Panc1 (cell line): ENCODE data around the gene C17orf50. TPM values are rescaled to one million over a fixed set of nuclear protein-coding genes. Genes with fewer than 3 reads are reported as not detected.

Source experiments
- ATAC-seq: fragments of 200-7000 bp; cut with Tn5 transposase; 2 replicates; pipeline ENCODE4 v1.9.1; 2020; ENCODE audit warnings: mild to moderate bottlenecking, moderate library complexity
- BruUV-seq: library from RNA; stranded (reverse); fragments of 400-500 nt; replicated peaks from 2 replicates; lab custom pipeline; 2021; lab: Mats Ljungman, UMichigan
- CTCF ChIA-PET: fragments of 300-600 bp; sonication (Branson Sonifier 250); formaldehyde crosslinking; loops from one replicate; lab custom pipeline; 2022; ENCODE audit warnings: antibody characterized with exemption; lab: Charles Lee
- POLR2A ChIA-PET: fragments of 300-600 bp; sonication (Branson Sonifier 250); formaldehyde crosslinking; loops from one replicate; lab custom pipeline; 2022; ENCODE audit warnings: antibody characterized with exemption; lab: Charles Lee
- DNase-seq: peaks from one replicate; pipeline ENCODE4 v3.0.0-alpha.2; 2010; ENCODE audit warnings: low read depth, low spot score
- H3K27ac ChIP-seq: 2 replicates; pipeline ENCODE4 v1.5.1; 2011; ENCODE audit warnings: mild to moderate bottlenecking, low read length, inconsistent platforms
- H3K27me3 ChIP-seq: fragments of 200-500 bp; sonication (Bioruptor generic); 2 replicates; pipeline ENCODE4 v1.6.0; 2014; ENCODE audit warnings: low read length, inconsistent platforms; ENCODE audit not compliant: control insufficient read depth, insufficient read depth
- H3K36me3 ChIP-seq: fragments of 200-500 bp; sonication (Bioruptor generic); 2 replicates; pipeline ENCODE4 v1.5.1; 2014; ENCODE audit warnings: inconsistent platforms, mild to moderate bottlenecking, low read length, moderate library complexity; ENCODE audit not compliant: control insufficient read depth, insufficient read depth
- H3K4me1 ChIP-seq: 2 replicates; pipeline ENCODE4 v1.5.1; 2011; ENCODE audit warnings: inconsistent platforms, mild to moderate bottlenecking, low read length, moderate library complexity; ENCODE audit not compliant: control insufficient read depth, insufficient read depth
- H3K4me3 ChIP-seq, 2 experiments: 2 replicates each; pipeline ENCODE4 v1.5.1; 2011 to 2012; ENCODE audit warnings: low read depth in 2 of 2, low read length in 2 of 2, mild to moderate bottlenecking in 2 of 2, inconsistent platforms in 1 of 2, moderate library complexity in 1 of 2
- H3K9me3 ChIP-seq: fragments of 200-500 bp; sonication (Bioruptor generic); 2 replicates; pipeline ENCODE4 v1.5.1; 2014; ENCODE audit warnings: low read depth, mild to moderate bottlenecking, inconsistent platforms, low read length, moderate library complexity; ENCODE audit not compliant: control insufficient read depth, insufficient read depth
- POLR2AphosphoS5 ChIP-seq: IDR thresholded peaks from 2 replicates; pipeline ENCODE4 v1.6.1; 2012; ENCODE audit warnings: mild to moderate bottlenecking, low read depth, low read length, moderate library complexity
- SIN3A ChIP-seq: IDR thresholded peaks from 2 replicates; pipeline ENCODE4 v1.6.1; 2012; ENCODE audit warnings: low read depth, mild to moderate bottlenecking, low read length, moderate library complexity, borderline replicate concordance; ENCODE audit not compliant: insufficient read depth
- TCF7L2 ChIP-seq: IDR thresholded peaks from 2 replicates; pipeline ENCODE4 v1.6.1; 2011; ENCODE audit warnings: mild to moderate bottlenecking, low read depth, low read length, inconsistent platforms
- in situ Hi-C: cut with HindIII; loops from 2 replicates; pipeline ENCODE4 v1.10.0; 2016; ENCODE audit warnings: low sequenced_read_pairs, low pct_unique_long_range_greater_than_20kb
- intact Hi-C: fragments of 100-400 bp; cut with micrococcal nuclease; formaldehyde crosslinking; loops from one replicate; pipeline ENCODE4 v1.10.0; 2022; ENCODE audit not compliant: unreplicated experiment
- total RNA-seq: library from RNA; stranded (reverse); gene quantifications from one replicate; pipeline ENCODE4 v1.2.1, GENCODE V29; 2021; ENCODE audit not compliant: unreplicated experiment
- TF ChIP-seq, protein P1 (sequence below), 2 experiments: IDR thresholded peaks; 2 replicates each; pipeline ENCODE4 v1.6.1; 2011 to 2012; ENCODE audit warnings: low read depth in 2 of 2, control low read depth in 1 of 2, low read length in 1 of 2, mild to moderate bottlenecking in 1 of 2, moderate library complexity in 1 of 2; ENCODE audit not compliant: insufficient read depth in 1 of 2
- TF ChIP-seq, protein P2 (sequence below): fragments of 450-650 bp; IDR thresholded peaks from 2 replicates; pipeline ENCODE4 v1.5.1; 2017; ENCODE audit warnings: mild to moderate bottlenecking

C17orf50 gene
- total RNA-seq, 1 experiment from 2014 or later, result not detected

DNA sequence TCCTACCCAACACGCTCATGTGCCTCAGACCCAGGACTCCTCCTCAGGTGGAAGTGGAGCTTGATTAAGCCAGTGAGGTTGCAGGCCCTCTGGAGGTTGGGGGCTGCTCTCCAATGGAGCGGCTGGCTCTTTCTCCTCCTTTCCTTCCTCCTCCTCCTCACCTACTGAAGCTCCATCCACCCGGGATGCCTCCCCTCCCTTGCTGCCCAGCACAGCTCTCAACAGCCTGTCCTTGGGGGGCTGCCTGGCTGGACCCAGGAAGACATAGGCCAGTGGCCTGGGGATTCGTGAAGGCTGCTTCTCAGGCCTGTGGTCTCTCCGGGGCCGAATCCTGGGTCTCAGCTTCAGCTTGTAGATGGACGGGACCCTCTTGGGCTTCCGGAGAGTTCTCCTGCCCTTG lies 15.9 kb upstream of the C17orf50 start:
- BruUV-seq, result no TSS peak
- H3K27me3 ChIP-seq, result peaks cover 4% of the 10 kb centered on the region
- in situ Hi-C loops (no loop called here), intact Hi-C loops (loop anchor here (5.0 kb wide), 2 partner anchors 133 to 188 kb away; no protein-coding TSS in a partner anchor)
- H3K27ac ChIP-seq, result no peak overlapping the region
- TF ChIP-seq, protein P1, sequence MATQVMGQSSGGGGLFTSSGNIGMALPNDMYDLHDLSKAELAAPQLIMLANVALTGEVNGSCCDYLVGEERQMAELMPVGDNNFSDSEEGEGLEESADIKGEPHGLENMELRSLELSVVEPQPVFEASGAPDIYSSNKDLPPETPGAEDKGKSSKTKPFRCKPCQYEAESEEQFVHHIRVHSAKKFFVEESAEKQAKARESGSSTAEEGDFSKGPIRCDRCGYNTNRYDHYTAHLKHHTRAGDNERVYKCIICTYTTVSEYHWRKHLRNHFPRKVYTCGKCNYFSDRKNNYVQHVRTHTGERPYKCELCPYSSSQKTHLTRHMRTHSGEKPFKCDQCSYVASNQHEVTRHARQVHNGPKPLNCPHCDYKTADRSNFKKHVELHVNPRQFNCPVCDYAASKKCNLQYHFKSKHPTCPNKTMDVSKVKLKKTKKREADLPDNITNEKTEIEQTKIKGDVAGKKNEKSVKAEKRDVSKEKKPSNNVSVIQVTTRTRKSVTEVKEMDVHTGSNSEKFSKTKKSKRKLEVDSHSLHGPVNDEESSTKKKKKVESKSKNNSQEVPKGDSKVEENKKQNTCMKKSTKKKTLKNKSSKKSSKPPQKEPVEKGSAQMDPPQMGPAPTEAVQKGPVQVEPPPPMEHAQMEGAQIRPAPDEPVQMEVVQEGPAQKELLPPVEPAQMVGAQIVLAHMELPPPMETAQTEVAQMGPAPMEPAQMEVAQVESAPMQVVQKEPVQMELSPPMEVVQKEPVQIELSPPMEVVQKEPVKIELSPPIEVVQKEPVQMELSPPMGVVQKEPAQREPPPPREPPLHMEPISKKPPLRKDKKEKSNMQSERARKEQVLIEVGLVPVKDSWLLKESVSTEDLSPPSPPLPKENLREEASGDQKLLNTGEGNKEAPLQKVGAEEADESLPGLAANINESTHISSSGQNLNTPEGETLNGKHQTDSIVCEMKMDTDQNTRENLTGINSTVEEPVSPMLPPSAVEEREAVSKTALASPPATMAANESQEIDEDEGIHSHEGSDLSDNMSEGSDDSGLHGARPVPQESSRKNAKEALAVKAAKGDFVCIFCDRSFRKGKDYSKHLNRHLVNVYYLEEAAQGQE (IDR thresholded peaks at IDR 0.05; ENCODE audit: insufficient read depth in 1 of 2, low read depth in 2 of 2, low read length in 1 of 2), result no peak
- no peaks in the 10 kb centered on the region for H3K36me3 ChIP-seq
- peaks cover 13% of the 10 kb centered on the region for H3K4me1 ChIP-seq
- no peaks in the 10 kb centered on the region for H3K9me3 ChIP-seq
- ATAC-seq (no peak), DNase-seq (no peak)
- POLR2A ChIA-PET, result no interaction called here
- H3K4me3 ChIP-seq, result no peak overlapping the region
- CTCF ChIA-PET, result no interaction called here

DNA sequence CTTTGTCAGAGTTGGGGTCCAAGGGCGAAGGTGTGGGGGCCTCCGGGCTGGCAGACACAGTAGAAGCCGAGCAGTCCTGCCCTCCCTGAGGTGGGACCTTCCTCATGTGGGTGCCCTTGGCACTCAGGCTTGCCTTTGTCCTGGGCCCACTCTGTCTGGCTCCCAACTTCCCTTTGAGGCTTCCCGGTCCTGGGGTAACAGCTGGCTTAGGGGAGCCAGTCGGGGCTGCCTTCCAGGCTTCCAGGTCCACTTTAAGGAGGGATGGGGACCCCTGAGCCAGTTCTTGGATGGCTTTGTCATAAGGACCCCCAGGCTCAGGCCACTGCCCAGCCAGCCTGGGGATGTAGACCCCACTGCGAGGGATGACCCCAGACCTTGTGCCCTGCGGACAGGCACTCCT lies 15.4 kb upstream of the C17orf50 start:
- TF ChIP-seq SIN3A, result no peak
- TF ChIP-seq, protein P2, sequence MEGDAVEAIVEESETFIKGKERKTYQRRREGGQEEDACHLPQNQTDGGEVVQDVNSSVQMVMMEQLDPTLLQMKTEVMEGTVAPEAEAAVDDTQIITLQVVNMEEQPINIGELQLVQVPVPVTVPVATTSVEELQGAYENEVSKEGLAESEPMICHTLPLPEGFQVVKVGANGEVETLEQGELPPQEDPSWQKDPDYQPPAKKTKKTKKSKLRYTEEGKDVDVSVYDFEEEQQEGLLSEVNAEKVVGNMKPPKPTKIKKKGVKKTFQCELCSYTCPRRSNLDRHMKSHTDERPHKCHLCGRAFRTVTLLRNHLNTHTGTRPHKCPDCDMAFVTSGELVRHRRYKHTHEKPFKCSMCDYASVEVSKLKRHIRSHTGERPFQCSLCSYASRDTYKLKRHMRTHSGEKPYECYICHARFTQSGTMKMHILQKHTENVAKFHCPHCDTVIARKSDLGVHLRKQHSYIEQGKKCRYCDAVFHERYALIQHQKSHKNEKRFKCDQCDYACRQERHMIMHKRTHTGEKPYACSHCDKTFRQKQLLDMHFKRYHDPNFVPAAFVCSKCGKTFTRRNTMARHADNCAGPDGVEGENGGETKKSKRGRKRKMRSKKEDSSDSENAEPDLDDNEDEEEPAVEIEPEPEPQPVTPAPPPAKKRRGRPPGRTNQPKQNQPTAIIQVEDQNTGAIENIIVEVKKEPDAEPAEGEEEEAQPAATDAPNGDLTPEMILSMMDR, result no peak
- no peak for TF ChIP-seq POLR2AphosphoS5
- no peak for TF ChIP-seq TCF7L2
- TF ChIP-seq, protein P1 (IDR thresholded peaks at IDR 0.05; ENCODE audit: insufficient read depth in 1 of 2, low read depth in 2 of 2, low read length in 1 of 2), result no peak
- DNase-seq (no peak), ATAC-seq (no peak)
- Histone ChIP-seq H3K4me1 (peaks cover 13% of the 10 kb centered on the region), H3K9me3 (no peaks in the 10 kb centered on the region), H3K27me3 (peaks cover 4% of the 10 kb centered on the region), H3K4me3 (no peak overlapping the region), H3K36me3 (no peaks in the 10 kb centered on the region), H3K27ac (no peak overlapping the region)
- in situ Hi-C loops (no loop called here), intact Hi-C loops (loop anchor here (5.0 kb wide), 2 partner anchors 133 to 188 kb away; no protein-coding TSS in a partner anchor)
- no TSS peak for BruUV-seq
- ChIA-PET CTCF (no interaction called here), POLR2A (no interaction called here)
